NCI-H128 (cell line): ENCODE data around the gene KCNC1.

Experiments used
- DNase-seq: peaks from one replicate; lab custom pipeline; 2025; ENCODE audit not compliant: unreplicated experiment; lab: John Stamatoyannopoulos, UW

KCNC1 gene

GRCh38 chr11:17734418-17734911, at the start of gene KCNC1:
Gene KCNC1 (plus strand): TSS chr11:17734781. CDS start chr11:17736003, 1,222 bp downstream.
- peak; percentile 48 for DNase-seq

DNA sequence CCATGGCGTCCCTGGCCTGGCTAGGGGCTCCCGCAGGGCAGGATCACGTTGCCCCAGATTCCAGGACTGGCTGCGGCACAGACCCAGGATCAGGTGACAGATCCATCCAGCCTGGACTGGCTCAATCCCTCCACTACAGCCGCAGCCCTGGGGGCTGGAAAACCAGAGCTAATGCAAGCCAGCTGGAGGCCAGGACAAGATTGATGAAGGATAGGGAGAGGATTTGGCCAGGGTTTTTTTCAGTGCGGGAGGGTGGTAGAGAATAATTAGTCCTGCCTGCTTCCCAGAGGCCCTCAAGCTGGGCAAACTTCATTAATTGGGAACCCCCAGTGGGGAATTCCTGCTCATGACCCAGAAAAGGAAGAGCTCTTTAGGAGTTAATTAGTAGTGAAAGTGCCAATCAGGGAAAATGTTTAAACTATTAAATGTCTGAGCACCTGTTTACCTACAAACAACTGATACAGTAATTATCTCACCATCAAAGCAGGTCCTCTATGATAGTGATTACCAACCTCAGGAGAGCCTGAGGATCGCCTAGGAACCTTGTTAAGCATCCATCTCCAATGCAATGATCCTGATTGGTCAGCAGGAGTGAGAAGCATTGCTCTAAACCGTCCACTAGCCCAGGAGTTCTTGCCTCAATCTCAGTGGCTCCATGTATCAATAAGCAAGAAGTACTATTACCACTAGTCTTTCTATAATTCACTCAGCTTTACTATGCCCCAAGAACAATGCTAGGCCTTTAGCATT, 48.2 kb upstream of the KCNC1 start:
- no peak for DNase-seq

GRCh38 chr11:17687946-17688670, 46.5 kb upstream of the KCNC1 start:
- no peak for DNase-seq

DNA sequence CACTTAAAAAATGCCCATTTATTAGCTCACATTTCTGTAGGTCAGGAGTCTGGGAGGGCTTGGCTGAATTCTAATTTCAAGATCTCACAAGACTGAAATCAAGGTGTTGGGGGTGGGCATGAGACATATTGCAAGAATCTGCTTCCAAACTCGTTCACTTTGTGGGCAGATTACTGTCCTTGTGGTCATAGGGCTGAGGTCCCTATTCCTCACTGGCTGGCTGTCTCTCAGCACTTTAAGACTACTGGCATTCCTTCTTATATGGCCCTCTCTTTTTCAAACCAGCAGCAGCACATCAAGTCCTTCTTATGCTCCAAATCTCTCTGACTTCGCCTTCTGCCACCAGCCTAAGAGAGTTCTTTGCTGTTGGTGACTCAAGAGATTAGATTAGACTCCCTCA, 43.0 kb upstream of the KCNC1 start:
- DNase-seq = no peak

- no peak for DNase-seq
Measured at GRCh38 chr11:17691976-17692375, 42.6 kb upstream of the KCNC1 start.

DNA sequence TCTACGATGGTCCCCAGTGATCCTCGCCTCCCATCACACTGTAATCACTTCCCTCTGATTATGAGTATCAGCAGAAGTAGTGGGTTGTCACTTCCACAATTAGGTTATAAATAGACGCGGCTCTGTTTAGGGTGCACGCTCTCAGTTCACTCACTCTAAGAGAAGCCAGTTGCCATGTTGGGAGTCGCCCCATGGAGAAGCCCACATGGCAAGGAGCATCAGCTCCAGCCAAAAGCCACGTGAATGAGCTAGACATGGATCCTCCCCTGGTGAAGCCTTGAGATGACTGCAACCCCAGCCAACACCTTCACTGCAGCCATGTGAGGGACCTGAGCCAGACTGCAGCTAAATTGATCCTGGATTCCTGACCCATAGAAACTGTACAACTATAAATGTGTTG, 41.6 kb upstream of the KCNC1 start:
- DNase-seq = no peak

- DNase-seq = no peak
Measured at GRCh38 chr11:17693531-17693930, 41.0 kb upstream of the KCNC1 start.

DNA sequence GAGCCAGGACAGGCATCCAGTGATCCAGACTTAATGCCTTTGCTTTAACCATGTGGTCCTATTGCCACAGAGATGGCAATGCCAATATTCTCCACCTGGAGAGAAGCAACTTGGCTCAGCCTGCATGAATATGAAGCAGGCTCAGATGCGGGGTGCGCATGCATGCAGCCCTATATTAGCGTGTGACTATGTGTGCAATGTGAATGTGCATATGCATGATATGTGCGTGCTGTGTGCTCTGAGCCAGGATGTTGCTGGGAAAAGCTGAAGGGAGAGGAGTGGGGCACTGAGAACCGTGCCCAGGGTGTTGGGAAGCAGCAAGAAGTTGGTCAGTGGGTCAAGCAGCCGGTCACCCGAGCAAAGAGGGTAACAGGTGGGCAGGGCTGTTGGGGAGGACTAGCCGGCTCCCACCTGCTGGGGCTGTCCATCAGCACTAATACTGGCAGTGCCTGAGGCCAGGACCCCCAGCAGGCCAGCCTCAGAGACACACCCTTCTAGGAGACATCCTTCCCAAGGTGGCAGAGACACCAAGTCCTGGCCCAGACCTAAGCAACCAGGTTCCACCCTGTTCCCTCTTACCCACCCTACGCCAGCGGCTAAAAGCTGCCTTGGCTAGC, 40.0 kb upstream of the KCNC1 start:
- DNase-seq = no peak

DNA sequence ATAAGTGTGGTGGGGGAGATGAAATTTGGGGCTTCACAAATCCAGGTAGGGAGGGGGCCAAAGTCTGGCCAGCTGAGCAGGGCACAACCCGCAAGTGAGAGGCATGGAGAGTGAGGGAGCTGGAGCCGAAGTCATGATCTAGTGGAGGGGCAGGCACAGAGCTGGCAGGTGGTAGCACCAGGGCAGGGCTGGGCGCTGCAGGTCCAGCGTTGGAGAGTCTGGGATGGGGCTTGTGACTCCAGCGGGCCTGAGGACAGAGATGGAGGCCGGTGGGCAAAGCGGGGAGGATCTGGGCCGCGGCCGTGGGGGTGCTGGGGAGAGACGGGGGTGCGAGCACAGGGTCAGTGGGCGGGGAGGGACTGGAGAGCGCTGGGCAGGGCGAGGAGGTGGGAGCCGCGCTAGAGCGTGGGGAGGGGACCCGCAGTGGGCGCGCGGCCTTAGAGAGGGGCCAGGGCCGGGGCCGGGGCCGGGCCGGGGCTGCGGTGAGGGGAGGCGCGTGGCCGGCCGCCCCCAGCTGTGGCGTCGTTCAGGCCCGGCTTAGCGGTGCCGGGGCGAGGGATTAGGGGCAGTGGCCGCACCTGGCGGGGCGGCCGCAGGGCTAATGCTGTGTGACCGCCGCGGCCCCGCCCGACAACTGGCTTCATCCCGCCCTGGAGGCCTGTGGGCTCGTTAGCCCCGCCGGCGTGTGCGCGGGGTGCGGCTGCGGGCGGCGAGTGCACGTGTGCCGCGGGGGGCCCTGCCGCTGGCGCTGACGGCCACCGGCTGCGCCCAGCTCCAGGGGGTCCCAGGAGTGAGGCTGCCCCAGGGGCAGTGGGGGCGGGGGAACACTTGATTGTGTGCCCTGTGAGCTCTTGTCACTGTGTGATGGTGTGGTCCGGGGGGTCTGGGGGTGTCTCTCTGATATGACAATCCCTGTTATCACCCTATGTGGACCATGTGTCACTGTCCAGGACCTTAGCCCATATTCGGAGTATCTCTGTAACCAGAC, 38.8 kb upstream of the KCNC1 start:
- DNase-seq = no peak

DNA sequence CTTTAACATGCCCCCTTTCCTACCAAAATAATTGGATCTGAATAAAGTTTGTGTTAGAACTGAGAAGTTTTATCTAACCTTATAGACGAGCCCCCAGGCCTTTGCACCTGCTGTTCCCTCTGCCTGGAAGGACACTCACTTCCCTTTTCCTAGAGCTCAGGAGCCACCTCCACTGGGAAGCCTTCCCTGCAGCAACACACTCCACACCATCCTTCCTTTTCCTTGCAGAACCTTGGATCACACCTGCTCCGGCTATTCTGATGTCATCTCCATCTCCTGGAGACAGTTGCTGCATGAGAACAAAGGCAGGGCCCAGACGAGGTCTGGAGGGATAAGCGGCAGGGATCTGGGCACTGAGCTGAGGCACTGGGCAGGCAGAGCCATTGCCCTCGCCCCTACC, 37.8 kb upstream of the KCNC1 start:
- DNase-seq = no peak

DNA sequence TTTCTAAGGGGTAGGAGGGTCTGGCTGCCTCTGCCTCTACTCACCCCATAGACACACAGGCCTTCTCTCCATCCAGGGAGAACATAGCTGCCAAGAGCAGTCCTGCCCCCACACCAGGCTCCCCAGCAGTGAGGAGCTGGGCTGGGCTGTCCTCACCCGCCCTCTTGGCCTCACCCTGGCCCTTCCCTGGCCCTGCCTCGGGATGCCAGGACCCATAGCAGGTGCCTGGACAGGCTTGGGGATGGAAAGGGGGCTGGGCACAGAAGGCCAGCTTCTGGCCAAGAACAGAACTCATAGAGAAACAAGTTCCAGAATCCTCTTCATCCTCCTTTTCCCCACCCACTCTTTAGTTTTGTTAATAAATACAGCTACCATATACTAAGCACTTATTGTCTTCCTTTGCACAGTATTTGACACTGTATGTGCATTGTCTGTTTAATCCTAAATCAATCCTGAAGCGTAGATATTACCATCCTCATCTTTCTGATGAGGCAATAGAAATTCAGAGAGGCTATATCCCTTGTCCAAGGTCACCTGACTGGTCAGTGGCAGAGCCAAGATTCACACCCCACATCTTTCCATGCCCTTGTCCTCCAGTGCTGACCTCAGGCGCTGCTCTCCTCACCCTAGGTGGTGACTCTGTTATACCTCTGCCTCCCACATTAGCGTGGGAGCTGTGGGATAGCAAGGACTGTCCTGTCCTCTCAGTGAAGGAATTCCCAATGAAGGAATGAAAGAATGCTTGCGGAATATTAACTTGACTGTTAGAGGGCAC, 37.2 kb upstream of the KCNC1 start:
- no peak for DNase-seq

GRCh38 chr11:17699147-17700114, 35.1 kb upstream of the KCNC1 start:
- DNase-seq = no peak

GRCh38 chr11:17700991-17701390, 33.6 kb upstream of the KCNC1 start:
- DNase-seq = no peak

DNA sequence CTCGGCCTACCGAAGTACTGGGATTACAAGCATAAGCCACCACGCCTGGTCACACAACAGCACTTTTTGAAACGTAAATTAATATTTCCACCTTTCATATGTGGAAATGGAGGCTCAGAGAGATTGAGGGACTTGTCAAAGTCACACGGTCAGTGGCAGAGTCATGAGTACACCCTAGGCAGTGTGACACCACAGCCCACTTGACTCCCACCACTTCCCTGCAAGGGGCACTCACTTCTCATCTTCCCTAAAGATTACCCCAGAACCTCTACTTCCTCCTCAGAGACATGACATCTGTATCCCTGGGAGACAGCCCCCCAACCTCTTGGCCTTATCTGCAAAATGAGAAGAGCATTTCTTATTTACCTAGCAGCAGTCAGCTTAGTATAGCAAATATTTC, 31.7 kb upstream of the KCNC1 start:
- DNase-seq = no peak

DNA sequence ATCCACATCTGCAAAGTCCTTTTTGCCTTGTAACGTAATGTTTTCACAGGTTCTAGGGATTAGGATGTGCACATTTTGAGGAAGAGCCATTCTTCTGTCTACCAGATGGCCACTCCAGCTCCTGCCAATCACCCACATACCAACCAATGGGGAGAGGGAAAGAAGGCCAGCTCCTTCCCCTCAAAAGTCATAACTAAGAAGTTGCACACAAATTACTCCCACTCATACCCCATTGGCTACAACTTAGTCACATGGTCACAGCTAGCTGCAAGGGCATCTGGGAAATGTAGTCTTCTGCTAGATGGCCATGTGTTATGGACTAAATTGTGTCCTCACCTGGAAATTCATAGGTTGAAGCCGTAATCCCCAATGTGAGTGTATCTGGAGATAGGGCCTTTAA, 30.6 kb upstream of the KCNC1 start:
- no peak for DNase-seq

- DNase-seq = no peak
Measured at GRCh38 chr11:17707830-17708229, 26.8 kb upstream of the KCNC1 start.

GRCh38 chr11:17711836-17712235, 22.7 kb upstream of the KCNC1 start:
- no peak for DNase-seq

DNA sequence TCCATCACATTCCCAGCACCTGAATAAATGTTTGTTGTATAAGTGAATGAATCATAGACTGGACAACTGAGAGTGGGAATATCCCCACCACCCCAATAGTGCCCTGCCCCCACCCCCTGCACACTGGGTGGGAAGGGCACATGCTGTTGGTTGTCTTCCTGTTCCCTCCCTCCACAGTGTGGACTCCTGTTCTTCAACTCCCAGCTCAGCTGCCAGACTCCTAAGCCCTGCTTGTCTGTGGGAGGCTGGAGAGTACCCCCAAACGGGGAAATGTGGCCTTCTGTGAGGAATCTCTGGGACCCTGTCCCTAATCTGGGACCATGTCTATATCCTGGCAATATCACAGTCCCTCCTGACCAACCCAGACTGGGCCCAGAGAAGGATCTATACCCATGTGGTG, 20.7 kb upstream of the KCNC1 start:
- DNase-seq = no peak

DNA sequence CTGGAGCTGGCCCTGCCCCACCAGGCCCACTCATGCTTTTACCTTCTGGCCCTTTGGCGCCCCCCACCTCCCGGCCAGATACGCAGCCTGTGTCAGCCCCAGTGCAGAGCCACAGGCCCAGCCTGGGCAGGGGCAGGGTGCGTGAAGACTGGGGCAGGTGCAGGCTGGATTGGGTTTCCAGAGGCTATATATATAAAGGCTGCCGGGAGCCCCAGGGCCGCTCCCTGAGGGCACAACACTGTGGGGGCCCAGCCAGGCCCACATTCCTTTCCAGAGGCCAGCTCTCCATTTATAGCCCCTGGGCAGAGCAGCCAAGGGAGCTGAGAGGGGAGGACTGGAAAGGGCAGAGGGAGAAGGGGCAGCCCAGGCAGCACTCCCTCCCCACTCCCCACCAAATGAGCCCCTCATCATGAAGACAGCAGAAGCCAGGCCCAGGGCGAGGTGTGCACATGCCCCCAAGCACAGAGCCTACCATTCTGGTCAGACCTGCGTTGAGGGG, 20.2 kb upstream of the KCNC1 start:
- no peak for DNase-seq
